Activated CD4-positive, alpha-beta T cell treated with anti-CD3 and anti-CD28 coated beads for 24 hours (primary cell): ENCODE measurements around the gene APOOL.

Source experiments
- DNase-seq, 2 donors: peaks; one replicate each; pipeline ENCODE4 v3.0.0-alpha.2; 2020; ENCODE audit warnings: low read depth in 2 of 2

The APOOL gene

DNA sequence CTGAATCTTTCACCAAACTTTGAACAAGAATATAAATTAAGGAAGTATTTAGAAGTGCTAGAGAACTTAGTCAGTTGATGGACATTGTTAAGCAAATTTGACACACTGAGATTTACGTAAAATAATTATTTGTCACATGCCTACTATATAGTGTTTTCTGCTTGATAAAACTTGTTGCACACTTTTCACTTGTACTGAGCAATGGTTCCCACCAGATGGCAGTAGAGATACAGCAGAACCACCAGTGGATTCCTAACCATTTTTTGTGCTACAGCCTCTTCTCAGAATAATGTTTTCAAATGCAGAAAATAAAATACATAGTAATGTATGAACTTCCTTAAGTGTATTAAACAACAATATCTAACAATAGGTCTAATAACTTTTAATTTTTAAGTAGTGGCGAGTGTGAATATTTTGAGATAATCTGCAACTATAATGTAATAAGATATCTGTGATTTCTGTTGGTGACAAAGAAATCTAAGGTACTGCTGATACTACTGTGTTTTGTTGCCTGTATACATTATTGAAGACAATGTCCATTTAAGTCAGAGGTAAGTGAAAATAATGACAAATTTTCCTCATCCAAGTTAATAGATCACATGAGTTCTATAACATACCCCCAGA, 81.2 kb downstream of the APOOL start:
- DNase-seq: no peak

DNA sequence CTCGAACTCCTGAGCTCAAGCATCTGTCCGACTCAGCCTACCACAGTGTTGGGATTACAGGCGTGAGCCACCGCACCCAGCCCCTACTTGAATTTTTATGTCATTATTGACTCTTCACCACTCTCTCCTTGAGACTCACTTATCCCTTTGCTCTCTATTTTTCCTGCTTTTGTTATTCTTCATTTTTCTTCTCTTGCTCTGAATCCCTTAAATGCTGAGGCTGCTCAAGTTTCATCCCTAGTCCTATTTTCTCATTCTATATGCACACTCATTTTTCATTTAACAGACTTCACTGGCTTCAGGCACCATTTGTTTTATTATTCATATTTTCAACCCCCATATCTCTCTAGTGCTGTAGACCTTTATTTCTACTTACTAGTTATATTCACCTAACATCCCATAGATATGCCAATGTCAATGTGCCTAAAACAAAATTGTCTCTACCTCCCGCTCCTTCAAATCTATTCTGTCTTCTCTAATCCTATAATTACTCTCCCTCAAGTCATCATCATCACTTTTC, 85.7 kb downstream of the APOOL start:
- DNase-seq: no peak

DNA sequence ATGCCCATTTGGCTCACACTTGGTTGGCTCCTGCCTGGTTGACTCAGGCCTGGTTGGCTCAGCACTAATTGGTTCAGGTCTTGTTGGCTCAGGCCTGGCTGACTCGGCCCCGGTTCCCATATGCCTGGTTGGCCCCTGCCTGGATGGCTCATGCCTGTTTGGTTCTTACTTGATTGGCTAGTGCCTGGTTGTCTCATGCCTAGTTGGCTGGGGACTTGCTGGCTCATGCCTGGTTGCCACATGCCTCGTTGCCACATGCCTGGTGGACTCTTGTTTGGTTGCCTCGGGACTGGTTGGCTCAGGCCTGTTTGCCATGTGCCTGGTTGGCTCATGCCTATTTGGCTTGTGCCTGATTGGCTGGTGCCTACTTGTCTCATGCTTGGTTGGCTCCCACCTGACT, 103.7 kb downstream of the APOOL start:
- DNase-seq: no peak

DNA sequence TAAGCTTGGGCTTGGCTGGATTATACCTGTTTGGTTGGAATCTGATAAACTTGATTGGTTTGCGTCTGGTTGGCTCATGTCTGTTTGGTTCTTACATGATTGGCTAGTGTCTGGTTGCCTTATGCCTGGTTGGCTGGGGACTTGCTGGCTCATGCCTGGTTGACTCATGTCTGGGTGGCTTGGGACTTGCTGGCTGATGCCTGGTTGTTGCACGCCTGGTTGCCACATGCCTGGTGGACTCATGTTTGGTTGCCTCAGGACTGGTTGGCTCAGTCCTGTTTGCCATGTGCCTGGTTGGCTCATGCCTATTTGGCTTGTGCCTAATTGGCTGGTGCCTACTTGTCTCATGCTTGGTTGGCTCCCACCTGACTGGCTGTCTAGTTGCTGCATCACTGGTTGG, 104.5 kb downstream of the APOOL start:
- no peak for DNase-seq

DNA sequence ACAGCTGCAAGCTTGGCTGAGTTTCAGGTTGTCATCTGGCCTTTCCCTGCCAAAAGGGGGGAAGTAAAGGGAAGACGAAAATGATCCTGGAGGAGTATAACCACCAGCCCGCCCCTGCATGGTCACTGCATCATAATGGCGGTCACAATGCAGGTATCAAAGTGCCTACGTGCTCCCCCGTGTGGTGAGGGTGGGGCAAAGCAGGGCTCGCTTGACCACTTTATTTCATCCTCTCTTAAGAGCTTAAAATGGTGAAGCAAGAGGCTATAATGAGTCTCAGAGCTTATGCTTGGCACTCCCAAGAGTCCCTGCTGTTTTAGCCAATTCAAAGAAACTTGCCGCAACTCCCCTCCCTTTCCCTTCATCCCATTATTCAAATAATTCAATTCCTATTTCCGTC, 105.6 kb downstream of the APOOL start:
- peak in 1 of 2 donors; percentile 9 for DNase-seq

DNA sequence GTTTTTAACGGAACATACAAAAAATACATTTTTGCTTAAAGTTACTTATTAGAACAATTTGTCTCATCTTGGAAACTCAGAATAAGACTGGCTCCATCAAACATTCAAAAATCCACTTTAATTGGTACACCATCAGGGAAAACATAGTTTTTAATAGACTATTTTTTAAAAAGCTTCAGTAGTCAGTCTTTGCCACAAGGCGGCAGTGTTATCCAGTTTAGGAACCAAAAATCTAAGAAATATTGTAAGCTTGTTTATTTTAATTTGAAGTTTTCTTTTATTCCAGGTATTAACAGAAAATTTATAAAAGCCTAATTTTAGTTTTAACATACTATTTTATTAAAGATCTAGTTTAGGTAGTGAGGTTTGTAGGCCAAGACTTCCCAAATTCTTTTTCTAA, 107.7 kb downstream of the APOOL start:
- no peak for DNase-seq

DNA sequence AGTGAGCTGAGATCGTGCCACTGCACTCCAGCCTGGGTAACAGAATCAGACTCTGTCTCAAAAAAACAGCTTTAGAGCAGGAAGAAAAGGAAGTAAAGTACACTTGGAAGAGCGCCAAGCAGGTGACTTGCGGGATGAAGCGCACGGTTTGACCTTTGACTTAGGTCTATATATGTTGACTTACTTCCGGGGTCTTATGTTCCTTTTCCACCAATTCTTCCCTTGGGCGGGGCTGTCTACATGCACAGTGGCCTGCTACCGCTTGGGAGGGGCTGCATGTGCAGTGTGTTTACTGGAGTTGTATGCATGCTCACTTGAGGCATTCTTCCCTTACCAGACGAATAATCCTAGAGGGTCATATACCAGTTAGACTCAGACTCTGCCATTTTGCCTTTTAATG, 108.6 kb downstream of the APOOL start:
- DNase-seq: no peak

DNA sequence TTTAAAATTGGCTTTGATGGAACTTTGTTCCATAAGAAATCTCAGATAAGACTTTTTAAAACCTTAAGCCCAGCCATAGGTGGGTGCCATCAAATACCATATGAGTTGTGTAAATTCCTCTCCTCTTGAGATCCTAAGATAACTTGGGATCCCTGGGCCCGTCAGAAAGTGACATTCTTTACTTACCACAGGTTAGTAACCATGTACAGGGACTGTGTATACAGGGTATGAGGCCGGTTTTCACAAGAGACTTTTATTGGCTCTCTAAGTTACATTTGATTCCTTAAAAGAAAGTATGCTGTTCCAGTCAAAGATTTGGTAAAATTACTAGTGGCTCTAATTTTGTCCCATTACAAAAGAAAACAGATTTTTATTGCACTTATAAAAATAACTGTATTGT, 110.1 kb downstream of the APOOL start:
- no peak for DNase-seq

DNA sequence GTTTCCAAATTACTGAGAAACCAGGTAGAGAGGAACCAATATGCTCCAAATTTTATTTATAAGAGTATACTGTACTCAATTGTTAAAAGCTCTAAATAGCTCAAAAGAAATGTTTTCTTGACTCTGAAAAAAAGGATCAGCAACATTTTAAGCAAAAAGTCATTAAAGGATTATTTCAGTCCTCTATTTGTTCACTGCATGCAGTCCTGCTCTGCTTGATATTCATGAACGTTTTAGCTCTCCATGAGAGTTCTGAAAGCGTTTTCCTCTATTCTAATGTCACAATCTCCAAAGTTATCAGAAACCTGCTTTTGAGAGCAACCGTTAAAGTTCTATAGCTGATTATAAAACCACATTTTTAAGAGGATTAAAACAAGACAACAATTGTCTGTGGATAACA, 110.5 kb downstream of the APOOL start:
- DNase-seq: no peak

DNA sequence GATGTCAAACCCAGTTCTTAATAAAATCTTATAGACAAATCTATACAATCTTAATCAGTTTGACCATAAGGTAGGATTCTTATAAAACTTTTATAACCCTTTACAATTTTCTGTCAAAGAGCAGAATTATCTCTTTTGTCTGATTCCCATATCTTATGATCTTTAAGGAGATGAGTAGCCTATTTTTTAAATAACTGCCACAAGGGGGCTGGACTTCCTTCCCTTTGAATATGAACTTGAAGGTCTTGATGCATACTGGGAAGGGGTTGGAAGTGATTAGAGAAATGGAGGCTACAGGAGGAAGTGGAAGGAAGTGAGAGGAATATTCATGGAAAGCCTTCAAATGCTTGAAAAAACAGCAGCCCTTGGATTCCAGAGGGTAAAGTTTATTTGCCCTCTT, 111.1 kb downstream of the APOOL start:
- DNase-seq: no peak

DNA sequence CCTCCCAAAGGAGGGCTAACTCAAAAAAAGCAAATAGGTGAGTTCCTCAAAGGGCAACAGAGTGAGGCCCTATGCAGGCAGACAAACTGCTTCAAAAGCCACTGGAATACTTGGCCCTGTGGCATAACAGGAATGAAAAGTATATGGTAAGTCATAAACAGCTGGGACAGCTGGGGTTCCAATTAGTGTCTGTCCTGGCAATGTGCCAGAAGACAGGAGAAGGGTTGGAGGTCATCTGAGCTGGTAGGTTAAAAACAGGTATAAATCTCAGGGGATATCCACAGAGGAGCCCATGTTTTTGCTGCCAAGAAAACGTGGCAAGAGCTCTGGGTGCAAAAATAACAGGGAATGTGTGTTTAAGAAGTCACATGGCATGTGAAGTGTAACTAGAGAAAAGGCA, 111.6 kb downstream of the APOOL start:
- DNase-seq: no peak

DNA sequence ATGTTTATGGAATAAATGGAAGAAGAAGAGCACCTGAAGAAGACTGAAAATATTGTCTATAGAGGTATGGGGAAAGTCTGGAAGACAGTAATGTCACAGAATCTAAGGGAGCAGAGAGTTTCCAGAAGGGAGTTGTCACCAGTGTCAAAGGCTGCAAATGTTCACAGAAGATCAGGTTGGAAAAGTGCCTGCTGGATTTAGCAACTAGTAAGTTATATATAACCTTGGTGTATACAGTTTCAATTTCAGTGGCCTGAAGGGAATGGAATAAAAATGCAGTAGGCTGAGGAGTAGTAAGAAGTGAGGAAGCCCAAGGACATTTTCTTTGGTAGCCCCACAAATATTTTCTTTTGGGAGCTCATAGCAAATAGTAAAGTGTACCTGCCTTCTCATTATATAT, 132.7 kb downstream of the APOOL start:
- no peak for DNase-seq

DNA sequence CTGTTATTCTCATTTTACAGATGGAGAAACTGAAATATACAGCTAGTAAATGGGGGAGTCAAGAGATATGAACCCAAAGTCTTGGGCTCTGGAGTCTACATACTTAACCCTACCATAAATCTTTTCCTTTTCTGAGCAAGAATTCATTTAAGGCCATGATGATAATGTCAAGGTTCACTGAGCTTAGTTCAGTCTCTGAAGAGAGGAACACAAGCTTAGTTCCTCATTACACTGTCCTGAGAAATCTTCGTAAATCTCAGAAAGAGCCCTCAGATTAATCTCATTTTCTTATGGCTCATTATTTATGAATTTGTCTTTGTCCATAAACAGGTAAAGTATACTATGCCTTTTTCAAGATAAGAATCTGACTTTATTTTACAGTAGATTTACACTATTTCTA, 135.7 kb downstream of the APOOL start:
- no peak for DNase-seq

DNA sequence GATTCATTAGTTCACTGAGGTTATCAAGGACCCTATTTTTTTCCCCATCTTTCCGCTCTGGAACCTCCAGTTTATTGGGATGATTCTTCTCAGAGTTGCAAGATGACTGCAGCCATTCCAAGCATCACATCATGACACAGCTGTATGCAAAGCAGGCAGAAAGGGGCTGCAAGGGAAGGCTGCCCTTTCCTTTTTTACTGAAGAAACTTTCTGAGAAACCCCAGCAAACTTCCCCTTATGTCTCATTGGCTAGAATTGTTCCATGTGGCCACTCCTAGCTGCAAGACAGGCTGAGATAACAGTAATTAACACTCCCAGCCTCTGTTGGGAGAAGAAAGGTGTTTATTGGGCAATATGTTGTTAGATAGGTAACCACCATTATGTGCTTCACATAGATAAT, 137.3 kb downstream of the APOOL start:
- no peak for DNase-seq
